HG02588 (cell line): ENCODE measurements around the gene DISP3.

ENCODE experiments used
- ATAC-seq: cut with Tn5 transposase; IDR thresholded peaks from one replicate; pipeline ENCODE4 v1.9.1; 2021; ENCODE audit warnings: mild to moderate bottlenecking, moderate library complexity; ENCODE audit not compliant: unreplicated experiment

DISP3 gene

GRCh38 chr1:11461531-11462137, 17.3 kb upstream of the DISP3 start:
- no peak for ATAC-seq

- no peak for ATAC-seq
These were observed 16.6 kb upstream of the DISP3 start for GRCh38 chr1:11462224-11462923.

GRCh38 chr1:11463177-11463576, 15.8 kb upstream of the DISP3 start:
- ATAC-seq, result no peak

DNA sequence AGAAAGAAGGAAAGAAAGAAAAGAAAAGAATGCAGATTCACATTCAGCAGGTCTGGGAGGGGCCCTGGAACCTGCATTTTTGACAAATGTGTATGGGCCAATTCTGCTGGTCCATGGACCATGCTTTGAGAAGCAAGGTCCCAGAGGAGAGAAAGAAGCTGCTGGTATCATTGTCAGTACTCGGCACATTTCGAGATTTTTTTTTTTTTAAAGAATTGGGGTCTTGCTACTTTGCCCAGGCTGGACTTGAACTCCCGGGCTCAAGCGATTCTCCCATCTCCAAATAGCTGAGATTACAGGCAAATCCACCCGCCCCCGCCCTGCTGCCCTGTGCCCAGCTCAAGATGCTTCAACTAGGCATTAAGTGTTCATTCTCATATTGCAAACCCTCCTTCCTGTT, 13.6 kb upstream of the DISP3 start:
- no peak for ATAC-seq

DNA sequence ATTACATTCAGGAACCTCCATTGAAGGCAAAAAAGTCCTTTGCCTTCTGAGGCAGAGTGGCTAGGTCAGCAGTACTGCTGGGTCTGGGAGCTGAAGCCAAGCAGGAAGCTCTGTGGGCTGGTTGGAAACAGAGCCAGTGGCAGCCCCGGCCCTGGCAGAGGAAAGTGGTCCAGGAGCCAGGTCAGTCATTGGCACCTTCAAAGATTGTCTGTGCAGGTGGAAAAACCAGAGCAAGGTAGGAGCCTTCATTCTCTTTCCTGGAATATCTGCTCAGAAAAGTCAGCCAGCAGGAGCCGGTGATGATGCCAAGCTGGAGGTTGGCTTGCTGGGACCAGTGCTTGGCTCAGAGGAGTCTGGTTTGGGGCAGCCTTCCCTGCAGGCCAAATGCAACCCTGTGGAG, 12.5 kb upstream of the DISP3 start:
- no peak for ATAC-seq

DNA sequence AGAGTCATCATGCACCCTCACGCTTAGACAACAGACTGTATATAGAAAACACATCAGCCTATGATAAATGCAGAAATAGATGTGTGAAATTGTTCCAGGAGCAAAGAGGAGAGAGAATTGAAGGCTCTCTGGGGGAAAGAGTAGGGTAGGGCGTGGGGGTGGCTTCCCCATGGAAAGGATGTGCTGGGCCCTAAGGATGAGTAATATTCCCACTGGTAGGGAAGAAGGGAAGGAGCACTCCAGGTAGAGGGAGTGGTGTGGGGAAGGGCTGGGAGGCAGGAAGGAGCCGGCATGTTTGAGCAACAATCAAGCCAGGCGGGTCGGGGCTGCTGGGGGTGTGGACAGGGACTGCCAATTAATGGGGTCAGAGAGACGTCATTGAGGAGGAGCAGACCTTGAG, 10.1 kb upstream of the DISP3 start:
- no peak for ATAC-seq

DNA sequence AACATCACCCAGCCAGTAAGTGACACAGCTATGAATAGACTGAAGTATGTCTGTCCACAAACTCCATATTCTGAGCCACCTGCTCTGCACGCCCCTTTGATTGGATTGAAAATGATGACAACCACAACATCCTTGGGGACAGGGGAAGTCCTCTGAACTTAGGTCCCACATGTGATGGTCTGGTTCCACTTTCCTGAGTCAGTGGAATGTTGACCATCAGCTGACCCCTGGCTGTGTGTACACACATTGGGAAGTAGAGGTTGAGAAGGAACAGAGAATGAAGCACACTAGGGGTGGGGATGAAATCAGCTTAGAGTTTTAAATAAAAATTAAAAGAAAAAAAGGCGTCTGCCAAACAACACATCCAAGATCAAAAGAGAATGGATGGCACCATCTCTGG, 8.0 kb upstream of the DISP3 start:
- ATAC-seq, result no peak

DNA sequence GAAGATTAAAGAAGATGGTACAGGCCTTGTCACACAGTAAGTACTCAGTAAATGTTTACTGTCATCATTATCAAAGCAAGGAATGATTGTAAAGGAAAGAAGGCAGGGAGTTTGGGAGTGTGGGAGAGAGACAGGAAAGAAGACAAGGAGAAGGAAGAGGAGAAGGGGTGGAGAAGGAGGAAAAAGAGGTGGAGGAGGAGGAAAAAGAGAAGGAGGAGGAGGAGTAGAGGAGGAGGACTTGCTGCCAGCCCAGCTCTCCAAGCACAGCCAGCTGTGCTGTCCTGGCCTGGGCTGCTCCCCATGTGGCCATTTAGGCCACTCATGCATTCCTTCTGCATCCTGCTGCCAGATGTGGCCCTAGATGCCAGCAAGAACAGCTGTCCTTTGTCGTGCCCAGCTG, 7.5 kb upstream of the DISP3 start:
- no peak for ATAC-seq

DNA sequence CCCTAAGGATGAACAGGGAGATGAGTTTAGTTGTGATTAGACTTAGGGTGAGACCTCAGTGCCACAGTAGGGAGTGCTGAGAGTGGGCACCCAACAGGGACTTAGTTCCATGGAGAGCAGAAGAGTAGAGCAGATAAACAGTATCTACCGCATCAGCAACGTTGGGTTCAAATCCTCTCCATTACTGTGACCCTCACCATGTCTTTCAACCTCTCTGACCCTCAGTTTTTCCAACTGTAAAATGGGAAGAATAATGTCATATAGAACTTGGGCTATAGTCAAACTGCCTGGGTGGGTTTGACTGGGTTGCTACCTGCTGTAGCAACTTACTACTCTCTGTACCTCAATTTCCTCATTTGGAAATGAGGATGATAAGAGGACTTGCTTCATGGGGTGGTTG, 6.7 kb upstream of the DISP3 start:
- ATAC-seq, result no peak

DNA sequence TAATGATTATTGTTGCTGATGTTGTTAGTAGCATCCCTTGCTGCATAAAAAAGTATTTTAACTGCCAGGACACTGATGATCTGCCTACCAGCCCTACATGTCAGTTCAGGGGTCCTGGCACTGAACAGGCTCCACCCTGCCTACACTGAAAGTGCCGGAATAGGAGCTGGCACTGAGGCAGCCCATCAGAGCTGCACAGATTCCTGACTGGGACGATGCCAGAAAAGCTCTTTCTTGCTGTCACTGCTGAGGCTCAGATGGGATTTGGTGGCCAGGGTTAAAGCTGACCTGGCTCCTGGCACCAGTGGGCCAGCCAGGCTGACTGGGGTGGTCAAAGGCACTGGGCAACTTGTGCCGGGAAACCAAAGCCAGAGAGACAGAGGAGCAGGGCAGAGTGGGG, 6.2 kb upstream of the DISP3 start:
- no peak for ATAC-seq

GRCh38 chr1:11473491-11474034, 5.4 kb upstream of the DISP3 start:
- no peak for ATAC-seq

GRCh38 chr1:11474826-11475225, 4.1 kb upstream of the DISP3 start:
- ATAC-seq, result no peak

GRCh38 chr1:11475748-11476147, 3.2 kb upstream of the DISP3 start:
- ATAC-seq, result no peak

GRCh38 chr1:11479375-11479979, 522 bp downstream of the DISP3 start:
- no peak for ATAC-seq

- no peak for ATAC-seq
These were observed 2.1 kb downstream of the DISP3 start for GRCh38 chr1:11481019-11481418.

- ATAC-seq, result no peak
These were observed 3.2 kb downstream of the DISP3 start for GRCh38 chr1:11482198-11482597.

DNA sequence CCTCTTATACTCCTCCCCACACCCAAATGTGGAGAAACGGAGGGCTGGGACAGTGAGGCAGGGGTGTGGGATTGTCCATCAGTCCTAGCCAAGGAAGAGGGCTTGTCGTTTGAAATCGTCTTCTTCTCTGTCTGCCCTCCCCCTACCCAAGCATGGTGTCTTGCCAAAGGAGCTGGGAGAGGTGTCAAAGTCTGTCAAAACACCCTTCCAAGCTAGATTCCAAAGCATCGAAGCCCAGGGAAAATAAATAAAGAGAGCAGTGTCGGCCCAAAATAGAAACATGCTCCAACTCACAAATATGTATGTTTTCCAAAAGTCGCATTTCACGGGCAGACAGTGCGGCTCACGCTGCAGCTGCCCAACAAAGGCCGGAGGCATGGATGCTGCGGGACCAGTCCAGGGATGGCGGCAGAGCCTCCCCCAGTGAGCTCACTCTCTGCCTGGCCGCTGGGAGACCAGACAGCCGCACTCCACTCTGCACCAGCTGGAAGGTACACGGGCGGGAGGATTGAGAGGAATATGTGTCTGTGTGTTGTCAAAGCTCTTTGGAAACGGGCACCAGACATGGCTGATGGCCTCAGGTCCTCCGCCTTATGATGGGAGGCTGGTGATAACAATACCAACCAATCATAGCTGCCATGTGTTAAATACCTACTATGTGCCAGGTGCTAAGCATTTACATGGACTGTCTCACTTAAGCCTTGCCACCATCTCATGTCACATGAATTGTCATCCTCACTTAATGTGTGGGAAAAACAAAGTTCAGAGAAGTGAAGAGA, 3.9 kb downstream of the DISP3 start:
- ATAC-seq, result no peak

DNA sequence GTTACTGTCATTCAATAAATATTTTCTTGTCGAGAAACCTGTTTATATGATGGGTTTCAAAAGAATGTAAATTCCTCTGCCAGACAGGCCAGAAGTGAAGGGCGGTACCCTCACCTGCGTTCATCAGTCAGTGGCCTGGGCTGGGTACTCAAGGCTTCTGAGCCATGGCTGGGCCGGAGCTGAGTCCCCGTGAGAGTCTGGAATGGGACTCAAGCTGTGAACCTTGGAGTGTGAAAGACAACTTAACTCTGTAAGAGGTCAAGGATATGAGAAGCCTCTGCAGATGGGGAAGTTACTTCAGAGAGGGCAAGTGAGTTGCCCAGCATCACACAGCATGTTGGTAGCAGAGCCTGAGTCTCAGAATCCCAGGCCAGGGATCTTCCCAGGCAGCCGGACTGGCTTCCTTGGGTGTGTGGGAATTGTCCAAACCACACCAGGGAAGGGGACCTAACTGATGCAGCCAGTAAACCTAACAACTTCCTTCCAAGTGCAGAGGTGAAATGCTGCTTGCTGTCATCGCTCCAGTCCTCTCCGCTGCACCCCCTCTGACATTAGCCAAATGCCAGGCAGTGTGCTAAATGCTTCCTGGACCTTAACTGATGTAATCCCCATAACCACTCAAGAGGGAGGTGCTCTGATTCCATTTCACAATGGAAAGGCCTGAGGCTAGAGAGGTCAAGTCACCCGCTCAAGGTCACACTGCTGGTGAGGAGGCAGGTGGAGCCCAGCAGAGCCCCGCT, 4.8 kb downstream of the DISP3 start:
- ATAC-seq, result no peak

GRCh38 chr1:11484321-11484655, 5.3 kb downstream of the DISP3 start:
- ATAC-seq, result no peak

- no peak for ATAC-seq
These were observed 6.2 kb downstream of the DISP3 start for GRCh38 chr1:11485191-11485590.
